Stimulated activated CD8-positive, alpha-beta memory T cell treated with anti-CD3 and anti-CD28 coated beads, Interleukin-15, amount 100 ng/mL, for 1 hour (primary cell): Measurements from ENCODE around the gene RASA4B.
"Not testable (repeated sequence)": the region's sequence is repeated elsewhere in the genome, so short reads cannot be mapped to it uniquely, and the experiment has no call there.

Experiments used
- DNase-seq: peaks from one replicate; pipeline ENCODE4 v3.0.0-alpha.2; 2020; ENCODE audit warnings: low read depth

The RASA4B gene

DNA sequence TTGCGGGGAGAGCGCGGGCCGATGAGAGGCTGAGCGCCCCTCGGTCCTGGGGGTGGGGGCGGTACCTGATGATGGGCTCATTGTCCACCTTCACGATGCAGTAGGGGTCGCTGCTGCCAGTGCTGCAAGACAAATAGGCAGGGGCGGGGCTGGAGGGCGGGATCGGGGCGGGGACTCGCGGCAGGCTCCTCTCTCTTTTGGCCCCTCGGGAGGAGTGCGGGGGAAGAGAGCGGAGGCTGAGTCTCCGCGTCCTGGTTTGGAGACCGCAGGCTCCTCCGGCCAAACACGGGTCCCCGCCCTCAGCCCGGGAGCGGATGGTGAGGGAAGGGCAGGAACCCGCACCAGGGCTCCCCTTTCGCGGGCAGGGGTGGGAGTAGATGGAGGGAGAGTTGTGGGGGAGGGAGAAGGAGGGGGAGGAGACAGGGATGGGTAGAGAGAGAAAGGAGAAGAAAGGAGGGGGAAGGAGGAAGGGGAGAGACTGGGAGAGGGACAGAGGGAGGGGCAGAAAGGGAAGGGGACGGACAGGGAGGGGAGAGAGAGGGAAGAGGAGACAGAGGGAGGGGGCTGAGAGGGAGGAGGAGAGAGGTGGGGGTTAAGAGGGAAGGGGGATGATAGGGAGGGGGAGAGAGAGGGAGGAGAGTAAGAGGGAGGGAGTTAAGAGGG lies 5.6 kb downstream of the RASA4B start:
- not testable (repeated sequence) for DNase-seq

DNA sequence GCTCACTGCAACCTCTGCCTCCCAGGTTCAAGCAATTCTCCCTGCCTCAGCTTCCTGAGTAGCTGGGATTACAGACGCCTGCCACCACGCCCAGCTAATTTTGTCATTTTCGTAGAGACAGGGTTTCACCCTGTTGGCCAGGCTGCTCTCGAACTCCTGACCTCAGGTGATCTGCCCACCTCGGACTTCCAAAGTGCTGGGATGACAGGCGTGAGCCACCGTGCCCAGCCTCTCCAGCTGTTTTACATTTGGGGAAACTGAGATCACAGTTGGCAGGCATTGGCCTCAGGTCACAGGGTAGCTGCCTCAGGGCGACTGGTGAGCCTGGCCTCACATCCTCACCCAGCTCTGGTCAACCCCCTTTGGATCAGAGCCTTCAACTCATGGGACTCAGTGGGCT lies 7.0 kb downstream of the RASA4B start:
- DNase-seq = not testable (repeated sequence)

DNA sequence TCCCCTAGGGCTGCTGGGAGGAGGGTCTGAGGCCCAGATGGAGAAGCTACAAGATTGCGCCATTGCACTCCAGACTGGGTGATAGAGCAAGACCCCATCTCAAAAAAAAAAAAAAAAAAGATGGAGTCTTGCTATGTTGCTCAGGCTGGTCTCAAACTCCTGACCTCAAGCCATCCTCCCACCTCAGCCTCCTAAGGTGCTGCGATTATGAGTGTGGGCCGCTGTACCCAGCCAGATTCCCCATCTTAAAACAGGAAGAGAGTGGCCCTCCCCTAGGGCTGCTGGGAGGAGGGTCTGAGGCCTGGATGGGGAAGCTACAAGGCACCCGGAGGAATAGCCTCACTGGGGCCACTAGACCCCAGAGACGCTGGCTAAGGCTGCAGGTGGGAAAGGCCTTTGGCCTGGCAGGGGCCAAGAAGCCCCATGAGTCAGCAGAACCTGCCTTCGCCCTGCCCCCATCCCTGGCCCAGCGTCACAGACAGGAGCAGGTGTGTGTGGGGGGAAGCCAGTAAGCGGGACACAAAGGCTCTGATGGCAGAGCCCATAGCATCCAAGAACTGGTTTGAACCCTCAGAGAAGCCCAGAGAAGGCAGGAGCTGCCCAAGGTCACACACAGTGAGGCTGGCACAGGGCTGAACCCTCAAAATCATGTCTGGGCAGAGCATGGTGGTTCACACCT lies 10.0 kb downstream of the RASA4B start:
- DNase-seq = not testable (repeated sequence)

DNA sequence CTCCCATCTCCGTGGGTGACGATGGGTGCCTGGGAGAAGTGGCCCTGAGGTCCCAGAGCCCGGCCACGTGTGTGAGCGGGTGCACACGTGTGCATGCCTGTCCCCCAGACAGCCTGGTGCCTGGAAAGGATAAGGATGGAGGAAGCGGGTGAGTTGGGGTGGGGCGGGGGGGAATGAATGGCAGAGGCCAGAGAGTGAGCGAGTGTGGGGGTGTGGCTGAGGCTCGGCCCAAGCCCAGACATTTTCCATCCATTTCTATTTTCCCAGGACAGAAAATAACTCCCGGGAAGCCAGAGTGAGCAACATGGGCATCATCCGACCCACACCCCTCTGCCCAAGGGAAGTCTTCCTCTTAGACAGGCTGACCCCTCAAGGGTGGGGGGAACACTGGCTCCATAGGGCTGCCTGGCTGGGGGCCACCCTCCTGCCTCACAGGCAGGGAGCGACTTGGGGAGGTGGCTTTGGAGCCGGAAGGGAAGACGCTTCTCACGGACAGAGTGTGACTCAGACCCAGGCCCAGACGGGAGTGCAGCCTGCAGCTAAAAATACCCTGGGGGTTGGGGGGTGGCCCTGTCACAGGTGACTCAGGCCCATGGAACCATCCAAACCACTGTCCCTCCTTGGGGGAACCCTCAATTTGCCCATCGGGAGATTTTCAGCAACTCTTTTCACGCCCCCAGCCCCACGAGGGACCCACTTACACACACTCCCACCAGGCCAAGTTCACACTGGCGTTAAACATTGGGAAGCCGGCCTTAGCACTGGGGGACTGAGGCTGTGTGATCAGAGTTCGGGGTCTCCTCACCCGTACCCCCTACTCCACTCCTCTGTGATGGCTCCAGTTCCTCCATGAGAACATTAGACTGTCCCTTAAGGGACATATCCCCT lies 12.0 kb downstream of the RASA4B start:
- not testable (repeated sequence) for DNase-seq

DNA sequence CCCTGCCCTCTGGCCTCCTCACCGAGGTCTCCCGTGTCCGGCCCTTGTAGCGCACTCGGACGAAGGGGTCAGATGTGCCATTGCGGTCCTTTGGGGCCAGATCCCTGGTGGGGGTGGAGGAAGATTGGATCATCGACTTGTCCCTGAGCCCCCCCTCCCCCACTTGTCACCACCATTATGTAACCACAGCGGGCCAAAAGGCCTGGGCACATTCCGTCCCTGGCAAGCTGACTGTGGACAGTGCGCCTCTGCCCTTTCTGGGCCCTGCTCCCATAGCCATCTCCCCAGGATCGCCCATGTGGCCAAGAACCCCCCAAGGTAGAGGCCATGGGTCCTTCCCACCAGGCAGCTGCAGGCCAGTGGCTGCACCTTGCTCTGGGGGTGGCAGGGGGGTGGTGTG lies 14.4 kb downstream of the RASA4B start:
- not testable (repeated sequence) for DNase-seq

DNA sequence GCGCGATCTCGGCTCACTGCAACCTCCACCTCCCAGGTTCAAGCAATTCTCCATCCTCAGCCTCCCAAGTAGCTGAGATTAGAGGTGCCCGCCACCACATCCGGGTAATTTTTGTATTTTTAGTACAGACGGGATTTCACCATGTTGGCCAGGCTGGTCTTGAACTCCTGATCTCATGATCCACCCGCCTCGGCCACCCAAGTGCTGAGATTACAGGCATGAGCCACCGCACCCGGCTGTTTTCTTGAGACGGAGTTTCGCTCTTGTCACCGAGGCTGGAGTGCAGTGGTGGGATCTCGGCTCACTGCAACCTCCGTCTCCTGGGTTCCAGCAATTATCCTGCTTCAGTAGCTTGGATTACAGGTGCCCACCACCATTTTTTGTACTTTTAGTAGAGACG lies 19.3 kb downstream of the RASA4B start:
- not testable (repeated sequence) for DNase-seq

DNA sequence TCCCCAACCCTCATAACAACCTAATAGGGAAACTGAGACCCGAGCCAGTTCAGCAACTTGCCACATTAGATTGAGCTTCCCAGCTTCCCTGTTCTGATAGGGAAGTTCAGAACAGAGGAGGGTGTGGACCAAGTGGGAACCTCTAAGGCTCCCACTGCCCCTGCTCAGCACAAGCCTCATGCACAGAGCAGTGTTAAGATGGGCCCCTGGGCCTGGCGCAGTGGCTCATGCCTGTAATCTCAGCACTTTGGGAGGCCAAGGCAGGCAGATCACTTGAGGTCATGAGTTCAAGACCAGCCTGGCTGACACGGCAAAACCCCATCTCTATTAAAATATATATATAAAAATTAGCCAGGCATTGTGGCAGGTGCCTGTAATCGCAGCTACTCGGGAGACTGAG lies 20.3 kb downstream of the RASA4B start:
- not testable (repeated sequence) for DNase-seq

DNA sequence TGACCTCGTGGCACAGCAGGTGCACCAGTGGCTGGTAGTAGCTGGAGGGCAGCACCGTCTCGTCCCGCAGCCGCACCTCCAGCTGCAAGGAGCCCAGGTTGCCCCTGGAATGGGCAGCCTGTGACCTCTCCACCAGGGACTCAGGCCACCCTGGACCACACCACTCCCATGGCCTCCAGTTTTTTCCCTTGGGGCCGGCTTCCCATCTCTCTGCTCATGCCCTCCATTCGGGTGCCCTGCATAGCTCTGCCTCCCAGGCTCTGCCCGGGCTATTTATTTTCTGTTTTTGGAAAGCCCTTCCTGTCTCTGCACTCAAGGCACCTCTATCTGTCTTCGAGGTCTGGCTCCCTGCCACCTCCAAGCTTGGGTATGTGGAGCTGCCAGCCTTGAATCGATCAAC lies 20.7 kb downstream of the RASA4B start:
- not testable (repeated sequence) for DNase-seq

DNA sequence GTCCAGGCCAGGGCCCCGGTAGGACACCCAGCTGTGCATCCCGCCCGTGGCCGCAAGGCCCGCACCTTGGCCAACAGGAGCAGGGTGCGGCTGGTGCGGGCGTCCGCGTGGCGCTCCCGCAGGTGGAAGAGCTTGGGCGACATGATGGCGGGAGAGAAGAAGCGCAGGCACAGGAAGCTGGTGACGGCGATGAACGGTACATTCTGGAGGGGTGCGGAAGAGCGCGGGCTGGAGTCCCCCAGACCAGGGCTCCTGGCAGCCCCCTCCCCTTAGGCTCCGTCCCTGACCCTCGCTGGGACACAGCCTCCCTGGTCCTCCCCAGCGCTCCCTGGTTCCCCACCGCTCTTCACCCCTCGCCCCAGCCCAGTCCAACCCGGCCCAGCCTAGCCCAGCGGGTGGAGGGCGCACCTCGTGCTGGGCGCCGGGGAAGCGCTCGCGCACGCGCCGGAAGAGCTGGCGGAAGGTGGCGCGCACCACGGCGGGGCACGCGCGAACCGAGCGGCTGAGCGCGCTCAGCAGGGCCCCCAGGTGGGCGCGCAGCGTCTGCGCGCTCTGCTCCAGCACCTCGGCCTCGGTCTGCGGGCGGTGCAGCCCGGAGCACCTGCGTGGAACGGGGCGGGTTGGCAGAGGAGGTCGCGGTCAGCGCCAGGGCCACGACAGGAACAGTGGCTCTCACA lies 23.0 kb downstream of the RASA4B start:
- DNase-seq = not testable (repeated sequence)

DNA sequence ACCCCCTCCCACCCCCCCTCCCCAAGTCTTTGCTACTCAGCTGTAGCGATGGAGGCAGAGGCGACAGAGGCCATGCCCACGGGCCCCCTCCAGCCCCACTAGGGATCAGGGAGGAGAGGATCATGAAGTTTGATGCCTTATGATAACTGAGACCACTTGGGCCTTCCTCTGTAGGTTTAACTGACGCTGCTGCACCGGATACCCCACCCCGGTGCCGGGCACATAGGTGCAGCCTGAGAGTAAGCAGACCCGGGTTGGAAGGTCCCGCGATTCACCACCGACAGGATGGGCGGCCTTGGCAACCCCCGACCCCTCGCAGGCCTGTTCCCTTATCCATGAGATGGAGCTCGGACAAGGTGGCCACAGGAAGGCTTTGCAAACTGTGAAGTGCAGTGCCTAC lies 23.6 kb downstream of the RASA4B start:
- DNase-seq = not testable (repeated sequence)

DNA sequence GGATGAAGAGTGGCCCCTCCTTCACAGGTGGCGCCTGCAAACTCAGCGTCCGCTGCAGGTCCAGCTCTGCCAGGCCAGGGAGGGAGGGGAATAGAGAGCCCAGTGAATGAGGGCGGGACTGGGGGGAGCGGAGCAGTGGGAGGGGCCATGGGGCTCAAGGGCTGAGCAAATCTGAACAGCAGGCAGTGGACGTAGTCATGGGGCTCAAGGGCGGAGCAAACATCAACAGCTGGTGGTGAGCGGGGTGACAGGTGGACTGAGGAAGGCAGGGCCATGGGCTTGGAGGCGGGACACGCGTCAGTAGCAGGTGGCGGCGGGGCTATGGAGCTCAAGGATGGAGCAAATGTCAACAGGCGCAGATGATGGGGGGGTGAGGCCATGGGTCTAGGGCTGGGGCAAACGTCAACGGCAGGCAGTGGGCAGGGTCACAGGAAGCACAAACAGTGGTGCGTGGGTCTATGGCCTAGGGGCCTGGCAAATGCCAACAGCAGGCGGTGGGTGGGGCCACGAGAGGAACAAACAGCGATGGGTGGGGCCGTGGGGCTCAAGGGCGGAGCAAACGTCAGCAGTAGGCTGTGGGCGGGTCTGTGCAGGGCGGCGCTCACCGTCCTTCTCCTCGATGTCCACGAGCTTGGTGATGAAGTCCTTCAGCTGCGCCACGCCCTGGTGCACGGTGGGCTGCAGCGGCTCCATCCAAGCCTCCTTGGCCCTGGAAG lies 24.2 kb downstream of the RASA4B start:
- DNase-seq = not testable (repeated sequence)

DNA sequence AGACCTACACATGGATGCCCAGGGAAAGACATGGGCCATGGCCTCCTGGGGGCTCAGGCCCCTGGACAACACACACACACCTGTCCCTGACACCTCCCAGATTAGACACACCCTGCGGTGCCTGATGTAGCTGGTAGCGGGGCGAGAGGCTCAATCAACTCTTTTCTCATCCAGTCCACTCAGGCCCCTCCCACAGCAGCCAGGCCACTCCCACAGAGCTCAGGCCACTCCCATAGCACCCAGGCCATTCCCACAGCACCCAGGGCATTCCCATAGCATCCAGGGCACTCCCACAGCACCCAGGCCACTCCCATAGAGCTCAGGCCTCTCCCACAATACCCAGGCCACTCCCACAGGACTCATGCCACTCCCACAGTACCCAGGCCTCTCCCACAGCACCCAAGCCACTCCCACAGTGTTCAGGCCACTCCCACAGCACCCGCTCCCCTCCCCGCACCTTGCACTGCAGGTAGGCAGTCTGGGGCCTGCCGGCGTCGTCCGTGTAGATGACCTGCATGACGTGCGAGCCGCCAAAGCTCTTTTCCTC lies 27.0 kb downstream of the RASA4B start:
- DNase-seq = not testable (repeated sequence)

DNA sequence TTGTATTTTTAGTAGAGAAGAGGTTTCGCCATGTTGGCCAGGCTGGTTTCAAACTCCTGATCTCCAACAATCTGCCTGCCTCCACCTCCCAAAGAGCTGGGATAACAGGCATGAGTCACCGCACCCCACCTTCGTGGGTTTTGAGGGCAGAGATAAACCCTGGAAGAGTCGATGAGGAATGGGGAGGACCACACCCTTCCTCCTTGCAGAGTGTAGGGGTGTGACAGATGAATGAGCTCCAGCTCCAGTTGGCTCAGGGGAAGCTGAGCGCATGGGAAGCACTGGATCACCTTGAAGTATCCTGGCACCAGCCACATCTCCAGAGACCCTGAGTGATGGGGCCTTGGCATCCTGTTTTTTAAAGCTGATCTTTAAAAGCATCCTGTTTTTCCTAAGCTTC lies 33.3 kb downstream of the RASA4B start:
- not testable (repeated sequence) for DNase-seq

DNA sequence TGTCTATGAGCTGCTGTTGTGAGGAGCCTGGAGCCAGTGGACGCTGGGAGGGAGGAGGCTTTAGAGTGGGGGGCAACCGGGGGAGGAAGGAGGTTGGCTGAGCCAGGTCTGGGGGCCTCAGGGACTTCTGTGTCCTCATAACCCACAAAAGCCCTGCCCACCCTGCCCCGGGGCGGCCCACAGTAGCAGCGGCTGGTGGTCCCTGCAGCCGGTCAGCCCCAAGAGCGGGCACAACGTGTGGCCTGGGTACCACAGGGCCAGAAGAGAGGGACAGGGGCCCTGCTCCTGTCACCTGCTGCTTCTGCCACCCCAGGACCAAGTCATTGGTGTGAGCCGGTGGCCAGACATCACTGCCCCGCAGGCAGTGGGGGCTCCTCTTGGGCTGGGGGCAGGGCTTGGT lies 35.6 kb downstream of the RASA4B start:
- not testable (repeated sequence) for DNase-seq

DNA sequence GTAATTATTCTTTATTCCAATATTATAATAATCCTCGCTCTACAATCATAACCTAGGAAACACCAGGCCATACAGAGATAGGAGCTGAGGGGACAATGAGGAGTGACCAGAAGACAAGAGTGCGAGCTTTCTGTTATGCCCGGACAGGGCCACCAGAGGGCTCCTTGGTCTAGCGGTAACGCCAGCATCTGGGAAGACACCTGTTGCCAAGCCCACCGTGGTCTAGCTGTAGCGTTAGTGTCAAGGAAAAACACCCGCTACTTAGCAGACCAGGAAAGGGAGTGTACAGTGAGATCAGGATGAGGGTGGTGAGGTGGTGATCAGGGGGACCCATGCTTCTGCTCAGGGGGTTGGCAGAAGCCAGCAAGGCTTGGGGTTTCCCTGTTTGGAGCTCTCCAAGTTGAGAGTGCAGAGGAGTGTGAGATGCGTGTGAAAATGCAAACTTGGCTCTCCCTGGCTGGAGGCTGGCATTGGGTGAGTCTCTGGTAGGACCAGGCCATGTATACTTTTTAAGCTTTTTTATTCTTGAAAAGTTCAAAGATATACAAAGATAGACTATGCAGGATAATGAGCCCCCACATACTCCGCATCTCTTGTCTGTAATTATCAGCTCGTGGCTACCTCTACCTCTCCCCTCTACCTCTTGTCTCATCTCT lies 37.5 kb downstream of the RASA4B start:
- not testable (repeated sequence) for DNase-seq

DNA sequence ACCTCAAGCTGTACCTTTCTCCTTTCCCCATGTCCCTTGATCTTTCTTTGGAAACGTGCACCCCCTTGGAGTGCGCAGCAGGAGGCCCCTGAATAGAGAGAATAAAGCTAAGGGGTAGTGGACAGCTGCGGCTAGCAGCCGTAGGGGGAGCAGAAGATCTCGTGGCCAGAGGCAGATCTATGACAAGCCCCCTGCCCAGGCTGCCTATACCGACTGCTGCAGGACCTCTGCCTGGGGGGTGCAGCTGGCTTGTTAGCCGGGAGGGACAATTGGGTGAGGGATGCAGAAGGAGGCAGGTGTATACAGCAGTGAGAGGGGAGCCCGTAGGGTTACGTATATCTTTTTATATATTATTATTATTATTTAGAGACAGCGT lies 38.4 kb downstream of the RASA4B start:
- not testable (repeated sequence) for DNase-seq

DNA sequence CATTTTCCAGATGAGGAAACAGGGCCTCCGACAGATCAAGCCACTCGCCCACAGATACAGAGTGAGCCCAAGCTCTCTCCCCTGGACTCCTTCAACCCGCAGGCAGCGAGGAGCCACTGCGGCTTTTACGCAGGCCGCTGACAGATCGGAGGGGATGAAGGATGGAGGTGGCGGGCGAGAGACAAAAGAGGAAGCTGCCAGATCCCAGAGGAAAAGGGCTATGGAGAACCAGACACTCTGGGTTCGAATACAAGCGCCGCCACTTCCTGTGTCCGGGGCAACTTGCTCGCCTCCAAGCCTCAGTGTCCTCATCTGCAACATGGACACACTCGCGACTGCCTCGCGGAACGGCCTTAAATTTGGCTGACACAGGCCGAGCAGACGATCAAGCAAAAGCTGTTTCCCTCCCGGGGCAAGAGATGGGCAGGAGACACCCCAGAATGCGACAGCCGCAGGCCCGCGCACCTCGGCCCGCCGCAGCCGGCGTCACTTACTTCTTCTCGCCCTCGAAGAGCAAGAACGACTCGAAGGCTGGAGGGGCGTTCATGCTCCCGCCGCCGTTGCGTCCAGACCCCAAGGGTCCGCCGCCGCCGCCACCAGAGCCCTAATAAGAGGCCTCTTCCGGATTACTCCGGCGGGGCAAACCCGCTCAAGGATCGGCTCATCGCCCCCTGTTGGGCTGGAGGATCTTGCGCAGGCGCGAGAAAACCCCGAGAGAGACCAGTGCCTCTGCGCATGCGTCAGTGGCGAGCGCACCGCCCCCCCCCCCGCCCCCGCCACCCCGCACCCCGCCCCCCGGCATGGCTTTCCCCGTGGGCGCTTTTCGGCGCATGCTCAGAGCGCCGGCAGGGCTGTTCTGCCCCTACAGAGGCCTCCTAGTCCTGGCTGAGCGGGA lies 39.0 kb downstream of the RASA4B start, which contains the start of gene POLR2J:
POLR2J (minus strand) TSS at position 609 of the 895 bp plus-strand sequence; CDS start at position 547, 62 bp downstream.
- peak; percentile 75 for DNase-seq

DNA sequence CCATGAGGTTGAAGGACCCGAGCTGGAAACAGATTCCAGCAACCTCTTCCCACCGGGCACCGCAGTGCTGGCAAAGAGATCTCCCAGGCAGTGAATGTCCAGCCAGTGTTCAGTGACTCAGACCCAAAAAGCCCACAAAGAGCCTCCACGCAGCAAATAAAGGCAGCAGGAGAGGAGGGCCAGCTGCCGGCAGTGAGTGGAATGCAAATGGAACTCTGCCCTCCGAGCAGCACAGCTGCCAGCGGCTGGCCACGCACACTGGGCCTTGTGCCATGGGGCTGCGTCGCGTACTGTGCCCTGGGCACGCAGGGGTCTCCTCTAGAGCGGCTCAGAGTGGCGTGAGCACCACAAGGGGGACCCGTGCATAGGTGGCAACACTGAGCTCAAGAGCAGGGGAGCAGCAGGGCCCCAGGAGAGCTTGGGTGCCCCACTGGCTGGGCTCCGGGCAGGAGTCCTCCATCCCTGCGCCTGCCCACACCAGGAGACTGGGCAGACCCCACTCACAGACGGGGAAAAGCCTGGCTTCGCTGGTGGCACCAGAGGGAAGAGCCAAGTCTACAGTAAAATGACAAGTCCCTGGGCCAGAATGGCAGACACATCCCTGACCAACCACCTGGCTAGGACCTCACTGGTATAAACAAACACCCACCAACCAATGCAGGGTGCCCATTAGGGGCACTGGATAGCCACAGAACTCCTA lies 42.7 kb downstream of the RASA4B start:
- DNase-seq = not testable (repeated sequence)

DNA sequence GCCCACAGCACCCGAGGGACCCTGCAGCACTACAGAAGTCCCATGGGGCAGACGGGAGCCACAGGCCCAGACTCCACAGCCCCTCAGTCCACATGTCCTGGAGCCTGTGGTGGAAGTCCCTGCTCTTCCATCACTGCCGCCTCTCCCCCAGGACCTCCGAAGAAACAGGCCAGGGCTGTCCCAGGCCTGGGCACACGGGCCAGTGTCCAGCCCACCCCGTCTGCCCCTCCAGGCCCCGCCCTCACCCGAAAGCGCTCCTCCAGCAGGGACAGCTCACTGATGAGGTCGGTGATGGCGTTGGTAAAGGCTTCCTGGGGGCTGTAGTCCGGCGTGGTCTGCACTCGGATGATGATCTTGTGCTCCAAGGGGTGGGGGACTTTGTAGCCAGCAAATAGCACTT lies 43.5 kb downstream of the RASA4B start:
- DNase-seq = not testable (repeated sequence)
